KG1 (cell line): ENCODE results near the gene TRIM25.

Experiments used
- DNase-seq: peaks from one replicate; lab custom pipeline; 2025; lab: John Stamatoyannopoulos, UW

The TRIM25 gene

DNA sequence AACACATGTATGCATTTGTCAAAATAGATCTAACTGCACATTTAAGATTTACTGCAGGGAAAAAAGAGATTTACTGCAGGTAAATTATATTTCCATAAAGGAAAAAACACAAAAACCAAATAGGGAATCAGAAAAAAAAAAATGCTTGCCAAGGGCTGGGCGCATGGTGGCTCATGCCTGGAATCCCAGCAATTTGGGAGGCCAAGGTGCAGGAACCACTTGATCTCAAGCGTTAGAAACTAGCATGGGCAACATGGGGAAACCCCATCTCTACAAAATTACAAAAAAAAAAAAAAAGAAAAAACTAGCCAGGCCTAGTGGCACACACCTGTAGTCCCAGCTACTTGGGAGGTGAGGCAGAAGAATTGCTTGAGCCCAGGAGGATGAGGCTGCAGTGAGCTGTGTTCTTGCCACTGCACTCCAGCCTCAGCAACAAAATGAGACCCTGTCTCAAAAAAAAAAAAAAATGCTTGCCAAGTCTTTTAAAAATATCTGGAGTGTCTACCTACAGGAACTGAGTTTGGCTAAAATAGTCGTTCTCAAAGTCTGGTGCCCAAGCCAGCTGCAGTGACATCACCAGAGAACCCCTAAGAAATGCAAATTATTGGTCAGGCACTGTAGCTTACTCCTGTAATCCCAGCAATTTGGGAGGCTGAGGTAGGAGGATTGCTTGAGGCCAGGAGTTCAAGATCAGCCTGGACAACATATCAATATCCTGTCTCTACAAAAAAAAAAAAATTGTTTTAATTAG is 17.5 kb downstream of the TRIM25 start:
- no peak for DNase-seq

DNA sequence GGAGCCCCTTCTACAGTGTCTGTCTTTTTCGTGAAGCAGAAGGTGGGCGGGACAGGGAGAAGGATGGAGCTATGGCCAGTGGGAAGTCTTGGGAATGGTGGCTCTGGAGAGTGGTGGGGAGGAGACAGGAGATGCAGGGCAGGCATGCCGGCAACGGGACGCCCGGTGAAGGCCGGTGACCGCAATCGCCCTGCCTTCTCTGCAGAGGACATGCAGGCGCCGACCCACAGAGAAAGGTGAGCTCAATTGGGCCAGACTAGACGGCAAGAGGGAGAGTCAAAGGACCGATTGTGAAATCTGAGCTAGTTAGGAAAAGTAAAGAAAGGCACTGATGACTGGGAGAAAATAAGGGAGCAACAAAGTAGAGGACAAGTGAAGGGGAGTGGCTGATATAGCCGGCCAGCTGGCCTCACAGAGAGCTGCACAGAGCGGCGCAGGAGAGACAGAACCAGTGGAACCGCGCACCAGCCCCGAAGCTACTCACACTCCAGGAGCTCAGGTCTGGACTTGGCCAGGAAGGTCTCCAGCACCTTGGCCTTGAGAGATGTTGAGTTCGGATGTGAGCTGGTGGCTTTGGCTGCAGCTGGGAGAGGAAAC is 18.9 kb downstream of the TRIM25 start:
- no peak for DNase-seq

- no peak for DNase-seq
Observed at GRCh38 chr17:56893503-56893902, 20.3 kb downstream of the TRIM25 start.

DNA sequence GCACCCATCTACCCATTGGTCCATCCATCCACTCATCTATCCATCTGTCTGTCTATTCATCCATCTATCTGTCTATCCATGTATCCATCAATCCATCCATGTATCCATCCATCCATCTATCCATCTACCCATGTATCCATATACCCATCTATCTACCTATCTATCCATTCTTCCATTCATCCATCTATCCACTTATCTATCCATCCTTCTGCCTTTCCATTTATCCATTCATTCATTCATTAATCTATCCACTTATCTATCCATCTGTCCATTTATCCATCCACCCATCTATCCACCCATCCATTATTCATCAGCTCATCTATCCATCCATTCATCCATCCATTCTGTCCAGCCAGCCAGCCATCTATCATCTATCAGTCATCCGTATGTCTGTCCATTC is 21.5 kb downstream of the TRIM25 start:
- no peak for DNase-seq

GRCh38 chr17:56891751-56892150 is 22.1 kb downstream of the TRIM25 start:
- DNase-seq = no peak

DNA sequence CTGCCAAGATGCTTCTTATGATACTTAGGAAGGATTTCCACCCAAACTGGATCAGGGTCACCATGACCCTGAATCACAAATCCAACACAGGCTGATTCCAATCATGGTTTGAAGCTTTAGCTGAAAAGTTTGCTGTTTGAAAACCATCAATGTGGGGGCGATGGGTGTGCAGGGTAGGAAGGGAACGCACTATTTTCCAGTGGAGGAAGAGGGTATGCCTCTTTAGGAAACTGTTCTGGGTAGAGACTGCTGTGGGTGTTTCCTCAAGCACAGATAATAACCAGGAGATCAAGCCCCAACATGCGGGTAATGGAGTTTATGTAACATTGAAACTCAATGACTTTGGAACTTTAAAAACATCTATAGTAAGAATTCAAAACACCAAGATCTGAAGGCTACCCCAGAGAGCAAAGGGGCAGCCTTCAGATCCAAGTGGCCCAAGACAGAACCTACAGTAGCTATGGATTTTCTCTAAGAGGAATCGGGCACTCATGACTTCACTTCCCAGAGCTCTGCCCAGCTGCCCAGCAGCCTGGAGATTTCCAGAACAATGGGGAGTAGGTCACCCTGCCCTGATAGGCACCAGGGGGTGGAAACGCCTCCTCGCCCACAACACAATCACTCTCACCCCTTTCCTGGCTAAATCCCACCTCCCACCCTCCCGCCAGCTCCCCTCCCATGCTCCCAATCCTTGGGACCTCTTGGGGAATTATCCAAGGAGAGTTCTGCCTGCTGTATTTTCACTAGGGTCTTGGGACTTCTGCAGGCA is 22.8 kb downstream of the TRIM25 start:
- DNase-seq = no peak

GRCh38 chr17:56890390-56890789 is 23.5 kb downstream of the TRIM25 start:
- DNase-seq = no peak

DNA sequence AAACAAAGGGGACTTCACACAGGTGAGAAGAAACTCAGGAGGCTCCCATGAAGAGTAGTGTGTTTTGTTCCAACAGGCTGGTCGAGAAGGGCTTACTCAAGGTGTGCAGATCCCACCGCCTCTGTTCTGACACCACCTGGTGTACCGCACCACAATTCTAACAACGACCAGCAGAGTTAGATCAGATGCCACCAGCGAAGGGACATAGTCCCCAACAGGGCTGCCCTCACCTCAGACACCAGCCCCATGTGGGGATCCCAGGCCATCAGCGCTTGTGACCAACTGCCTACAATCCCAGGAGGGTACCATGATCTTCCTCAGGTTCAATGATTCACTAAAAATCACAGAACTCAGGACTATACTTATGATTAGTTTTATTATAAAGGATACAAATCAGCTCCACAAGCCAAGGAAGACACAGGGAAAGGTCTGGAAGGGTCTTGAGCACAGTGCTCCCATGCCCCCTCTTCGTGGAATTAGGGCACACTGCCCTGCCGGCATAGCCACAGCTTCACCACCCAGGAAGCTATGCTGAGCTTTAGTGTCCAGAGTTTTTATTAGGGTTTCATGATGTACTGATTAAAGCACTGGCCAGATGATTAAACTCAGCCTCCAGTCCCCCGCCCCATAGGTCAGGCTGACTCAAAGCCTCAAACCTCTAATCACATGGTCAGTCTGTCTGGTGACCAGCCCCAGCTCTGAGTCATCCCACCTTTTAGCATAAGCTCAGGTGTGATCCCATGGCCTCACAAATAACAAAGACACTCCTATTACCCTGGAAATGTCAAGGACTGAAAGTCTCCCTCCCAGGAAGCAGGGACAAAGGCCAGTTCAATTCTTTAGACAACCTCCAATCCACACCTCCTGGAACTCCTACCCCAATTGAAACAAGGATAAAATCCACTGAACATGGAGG is 26.0 kb downstream of the TRIM25 start:
- DNase-seq = no peak

DNA sequence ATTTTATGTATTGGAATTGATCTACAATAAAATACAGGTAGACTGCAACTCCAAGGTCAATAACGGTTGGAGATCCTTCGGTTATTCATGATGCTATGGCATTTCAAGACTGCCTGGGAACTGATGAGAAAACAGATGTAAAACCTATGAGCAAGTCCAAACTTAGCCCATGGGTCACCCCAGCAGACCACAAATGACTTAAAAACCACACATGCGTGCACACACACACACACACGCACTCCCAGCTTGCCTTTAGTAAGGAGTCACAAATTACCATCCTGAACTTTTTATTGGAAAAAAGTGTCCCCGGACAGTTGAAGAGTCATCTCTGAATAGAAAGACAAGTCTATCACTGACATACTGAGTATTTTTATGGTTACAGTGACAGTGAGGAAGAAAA is 26.7 kb downstream of the TRIM25 start:
- no peak for DNase-seq

DNA sequence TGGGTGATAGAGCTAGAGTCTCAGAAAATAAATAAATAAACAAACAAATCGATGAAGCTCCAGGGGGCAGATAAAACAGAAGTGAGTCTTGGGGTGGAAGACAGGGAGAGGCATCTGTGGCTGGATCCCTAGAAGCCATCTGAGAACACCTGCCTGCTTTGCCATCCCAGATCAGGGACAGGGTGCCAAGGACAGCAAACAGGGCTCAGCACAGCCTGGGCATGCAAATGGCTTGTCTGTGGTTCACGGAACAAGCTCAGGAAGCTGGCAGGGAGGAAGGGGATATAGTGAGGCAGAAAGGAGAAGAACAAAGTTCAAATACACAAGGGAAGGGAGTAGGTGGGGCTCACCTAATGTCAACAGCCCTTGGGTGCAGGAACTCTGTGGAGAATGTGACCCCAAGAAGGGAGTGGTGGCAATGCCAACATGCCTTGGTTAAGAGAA is 27.5 kb downstream of the TRIM25 start:
- DNase-seq = no peak

DNA sequence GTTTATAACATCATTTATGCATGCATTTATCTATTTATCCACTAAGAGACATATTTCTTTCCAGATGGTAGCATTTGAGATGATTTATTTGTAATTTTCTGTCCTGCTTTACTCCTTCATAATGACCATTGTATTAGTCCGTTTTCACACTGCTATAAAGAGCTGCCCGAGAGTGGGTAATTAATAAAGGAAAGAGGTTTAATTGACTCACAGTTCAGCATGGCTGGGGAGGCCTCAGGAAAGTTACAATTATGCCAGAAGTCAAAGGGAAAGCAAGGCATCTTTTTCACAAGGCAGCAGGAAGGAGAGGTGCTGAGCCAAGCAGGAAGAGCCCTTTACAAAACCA is 28.6 kb downstream of the TRIM25 start:
- no peak for DNase-seq

- DNase-seq = no peak
Observed at GRCh38 chr17:56884483-56885311, 29.2 kb downstream of the TRIM25 start.

DNA sequence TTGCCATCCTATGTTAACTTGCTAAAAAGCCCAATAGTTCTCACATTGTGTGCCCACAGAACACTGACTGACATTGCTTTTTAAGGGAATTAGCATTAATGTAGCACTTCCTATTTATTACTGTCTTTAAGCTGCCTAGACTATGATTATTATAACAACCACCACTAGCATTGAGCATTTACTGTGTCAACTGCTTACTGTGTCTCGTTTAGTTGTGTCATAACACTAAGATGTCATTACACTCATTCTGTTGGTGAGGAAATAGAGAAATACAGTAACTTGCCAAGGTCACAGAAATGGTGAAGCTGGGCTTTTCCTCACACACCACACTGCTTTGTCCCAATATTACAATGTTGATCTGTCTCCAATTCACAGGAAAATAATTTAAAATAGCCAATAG is 30.2 kb downstream of the TRIM25 start:
- DNase-seq = no peak

- DNase-seq = no peak
Observed at GRCh38 chr17:56881685-56882295, 32.1 kb downstream of the TRIM25 start.

GRCh38 chr17:56880571-56880970 is 33.3 kb downstream of the TRIM25 start:
- DNase-seq = no peak

- DNase-seq = no peak
Observed at GRCh38 chr17:56880133-56880532, 33.7 kb downstream of the TRIM25 start.

DNA sequence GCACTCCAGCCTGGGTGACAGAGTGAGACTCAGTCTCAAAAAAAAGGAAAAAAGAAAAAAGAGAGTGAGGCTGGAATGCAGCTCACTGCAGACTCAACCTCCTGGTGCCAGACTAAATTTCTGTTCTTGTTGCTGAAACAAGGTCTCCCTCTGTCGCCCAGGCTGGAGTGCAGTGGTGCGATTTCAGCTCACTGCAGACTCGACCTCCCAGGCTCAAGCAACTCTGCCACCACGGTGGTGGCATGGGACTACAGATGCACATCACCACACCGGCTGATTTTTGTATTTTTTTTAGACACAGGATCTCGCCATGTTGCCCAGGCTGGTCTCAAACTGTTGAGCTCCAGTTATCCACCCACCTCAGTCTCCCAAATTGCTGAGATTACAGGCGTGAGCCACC is 34.6 kb downstream of the TRIM25 start:
- DNase-seq = no peak

DNA sequence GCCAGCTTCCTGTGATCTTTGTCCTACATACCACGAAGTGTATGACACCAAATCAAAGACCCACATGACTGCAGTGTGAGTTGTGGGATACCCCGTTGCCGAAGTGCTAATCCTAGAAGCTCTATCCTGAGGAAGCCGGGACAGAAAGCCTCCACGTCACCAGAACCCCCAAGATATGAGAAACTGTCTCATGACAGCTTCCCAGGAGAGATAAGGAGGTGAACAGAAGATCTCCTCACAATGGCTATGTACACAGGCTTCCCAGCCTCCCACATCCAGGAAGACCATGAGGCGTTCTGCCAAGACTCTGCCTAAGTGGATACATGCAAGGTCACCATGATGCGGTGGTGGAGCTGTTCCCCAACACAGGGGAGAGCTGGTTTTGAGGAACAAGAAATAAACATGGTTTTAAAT is 37.1 kb downstream of the TRIM25 start:
- DNase-seq = no peak

GRCh38 chr17:56870081-56870651 is 43.7 kb downstream of the TRIM25 start:
- no peak for DNase-seq

GRCh38 chr17:56868716-56869115 is 45.1 kb downstream of the TRIM25 start:
- DNase-seq = no peak
